GM12878 (cell line): ENCODE results near the gene IRF8. TPM values are rescaled to one million over a fixed set of nuclear protein-coding genes. Genes with fewer than 3 reads are reported as not detected.

Source experiments
- ATAC-seq: fragments of 200-7000 bp; cut with Tn5 transposase; 3 replicates; pipeline ENCODE4 v1.9.1; 2020; ENCODE audit warnings: mild to moderate bottlenecking, moderate library complexity
- BruUV-seq: library from RNA; stranded (reverse); fragments of 400-500 nt; replicated peaks from 2 replicates; lab custom pipeline; 2021; lab: Mats Ljungman, UMichigan
- CTCF ChIA-PET: fragments of 300-600 bp; sonication (Branson Sonifier 250); formaldehyde crosslinking; extraction: SDS; loops from one replicate; lab custom pipeline; 2021; ENCODE audit warnings: inconsistent platforms; lab: Yijun Ruan, JAX
- POLR2A ChIA-PET: fragments of 350-600 bp; formaldehyde crosslinking; extraction: SDS; loops from one replicate; lab custom pipeline; 2021; ENCODE audit warnings: inconsistent platforms; lab: Charles Lee
- RAD21 ChIA-PET: fragments of 300-600 bp; sonication (Branson Sonifier 250); formaldehyde crosslinking; loops from one replicate; lab custom pipeline; 2023; ENCODE audit warnings: antibody characterized with exemption; ENCODE audit not compliant: unreplicated experiment; lab: Charles Lee
- SMC1A ChIA-PET: fragments of 300-600 bp; sonication (Branson Sonifier 250); formaldehyde crosslinking; loops from one replicate; lab custom pipeline; 2023; ENCODE audit not compliant: unreplicated experiment, uncharacterized antibody; lab: Charles Lee
- DNase-seq: peaks from one replicate; pipeline ENCODE4 v3.0.0-alpha.2; 2011; ENCODE audit warnings: low read depth, low spot score
- FAIRE-seq: peaks from 3 replicates; lab custom pipeline; 2011; peaks lifted over from hg19 to GRCh38; lab: Jason Lieb, UNC
- H2AFZ ChIP-seq: 2 replicates; pipeline ENCODE4 v1.6.0; 2011; ENCODE audit warnings: low read depth, low read length, control low read depth; ENCODE audit not compliant: control insufficient read depth
- H3K27ac ChIP-seq: 2 replicates; pipeline ENCODE4 v1.5.1; 2011; ENCODE audit warnings: control low read depth; ENCODE audit not compliant: control insufficient read depth, insufficient read depth
- H3K27me3 ChIP-seq, 2 experiments: replicated peaks in 1 of 2; 2 replicates each; pipeline versions ENCODE4 v1.6.0 to v1.6.1; 2011; ENCODE audit warnings: low read length in 1 of 2; ENCODE audit not compliant: control insufficient read depth in 2 of 2, insufficient read depth in 2 of 2
- H3K36me3 ChIP-seq, 2 experiments: 2 replicates each; pipeline ENCODE4 v1.5.1; 2011; ENCODE audit warnings: low read length in 1 of 2; ENCODE audit not compliant: control insufficient read depth in 2 of 2, insufficient read depth in 2 of 2
- H3K4me1 ChIP-seq: 2 replicates; pipeline ENCODE4 v1.6.1; 2011; ENCODE audit warnings: mild to moderate bottlenecking, low read length, moderate library complexity, mixed read lengths; ENCODE audit not compliant: control insufficient read depth, insufficient read depth
- H3K4me2 ChIP-seq: 2 replicates; pipeline ENCODE4 v1.6.0; 2011; ENCODE audit warnings: control low read depth; ENCODE audit not compliant: control insufficient read depth, insufficient read depth
- H3K4me3 ChIP-seq: fragments of 200-600 bp; sonication (generic); 2 replicates; pipeline ENCODE4 v1.5.1; 2016
- H3K79me2 ChIP-seq: 2 replicates; pipeline ENCODE4 v1.6.0; 2011; ENCODE audit warnings: low read length; ENCODE audit not compliant: control insufficient read depth, insufficient read depth
- H3K9ac ChIP-seq: 2 replicates; pipeline ENCODE4 v1.8.0; 2011; ENCODE audit warnings: low read length, control low read depth, mixed read lengths; ENCODE audit not compliant: control insufficient read depth, insufficient read depth
- H3K9me3 ChIP-seq: replicated peaks from 3 replicates; pipeline ENCODE4 v1.5.1; 2011; ENCODE audit warnings: mild to moderate bottlenecking, low read length; ENCODE audit not compliant: control insufficient read depth, insufficient read depth
- H4K20me1 ChIP-seq: 2 replicates; pipeline ENCODE4 v1.6.0; 2011; ENCODE audit not compliant: control insufficient read depth, insufficient read depth
- BMI1 ChIP-seq: fragments of 450-650 bp; IDR thresholded peaks from 2 replicates; pipeline ENCODE4 v1.6.1; 2016; ENCODE audit warnings: mild to moderate bottlenecking, moderate library complexity, borderline replicate concordance
- CUX1 ChIP-seq: IDR thresholded peaks from 2 replicates; pipeline ENCODE4 v1.6.1; 2012; ENCODE audit warnings: improper control_type of control experiment, low read depth, low read length; ENCODE audit not compliant: insufficient replicate concordance
- GABPA ChIP-seq: IDR thresholded peaks from 2 replicates; pipeline ENCODE4 v1.6.1; 2014; ENCODE audit warnings: antibody characterized with exemption, low read depth, mild to moderate bottlenecking, inconsistent platforms
- HCFC1 ChIP-seq: fragments of 150-350 bp; IDR thresholded peaks from 2 replicates; pipeline ENCODE4 v1.6.1; 2014; ENCODE audit warnings: low read length
- IKZF1 ChIP-seq: fragments of 450-650 bp; conservative IDR thresholded peaks from 2 replicates; pipeline ENCODE4 v1.6.1; 2017; ENCODE audit warnings: antibody characterized with exemption, mild to moderate bottlenecking
- JUND ChIP-seq: IDR thresholded peaks from 2 replicates; pipeline ENCODE4 v1.6.1; 2012; ENCODE audit warnings: low read depth, mild to moderate bottlenecking, low read length, improper control_type of control experiment, moderate library complexity
- MAX ChIP-seq: IDR thresholded peaks from 2 replicates; pipeline ENCODE4 v1.6.1; 2012; ENCODE audit warnings: low read depth, low read length, improper control_type of control experiment
- NBN ChIP-seq: fragments of 450-650 bp; IDR thresholded peaks from 2 replicates; pipeline ENCODE4 v1.6.1; 2016
- NKRF ChIP-seq: fragments of 450-650 bp; conservative IDR thresholded peaks from 2 replicates; pipeline ENCODE4 v1.6.1; 2017; ENCODE audit warnings: mild to moderate bottlenecking, moderate library complexity
- POLR2AphosphoS2 ChIP-seq: IDR thresholded peaks from 2 replicates; pipeline ENCODE4 v1.6.1; 2011; ENCODE audit warnings: low read depth, mild to moderate bottlenecking, low read length, improper control_type of control experiment, moderate library complexity
- RB1 ChIP-seq: fragments of 450-650 bp; formaldehyde crosslinking; IDR thresholded peaks from 2 replicates; pipeline ENCODE4 v1.6.1; 2017; ENCODE audit warnings: mild to moderate bottlenecking, borderline replicate concordance
- RBBP5 ChIP-seq: fragments of 200-600 bp; sonication (generic); conservative IDR thresholded peaks from 2 replicates; pipeline ENCODE4 v1.6.1; 2016
- SREBF2 ChIP-seq: IDR thresholded peaks from 2 replicates; pipeline ENCODE4 v1.6.1; 2012; ENCODE audit warnings: mild to moderate bottlenecking, low read length
- ZNF24 ChIP-seq: fragments of 450-650 bp; IDR thresholded peaks from 2 replicates; pipeline ENCODE4 v1.6.1; 2017; ENCODE audit warnings: antibody characterized with exemption, mild to moderate bottlenecking
- ZNF622 ChIP-seq: fragments of 450-650 bp; IDR thresholded peaks from 2 replicates; pipeline ENCODE4 v1.6.1; 2017; ENCODE audit warnings: mild to moderate bottlenecking, inconsistent platforms
- ZZZ3 ChIP-seq: IDR thresholded peaks from 2 replicates; pipeline ENCODE4 v1.6.1; 2011; ENCODE audit warnings: low read depth; ENCODE audit not compliant: control insufficient read depth, insufficient read length
- WGBS: methylation state at CpG from one replicate; pipeline ENCODE4 v1.1.6; 2016; ENCODE audit warnings: low lambda C conversion rate; ENCODE audit not compliant: insufficient replicate concordance, insufficient coverage; ENCODE audit errors: missing lambda C conversion rate; 5-methylcytosine and 5-hydroxymethylcytosine counted together
- in situ Hi-C: fragments of 300-500 bp; cut with MboI; formaldehyde crosslinking; loops from 9 replicates; pipeline ENCODE4 v1.14.3; 2018; ENCODE audit warnings: mixed read lengths
- intact Hi-C: fragments of 100-400 bp; cut with micrococcal nuclease; formaldehyde crosslinking; loops from one replicate; pipeline ENCODE4 v1.14.2; 2022; ENCODE audit not compliant: unreplicated experiment
- polyA plus RNA-seq, 11 experiments: library from polyadenylated mRNA; depleted of rRNA in 4 of 11; unstranded in 6 of 11; stranded (reverse) in 5 of 11; fragments of >200 nt; fragmentation: Nextera tagmentation in 4 of 11; fragmentation: Illumina TruSeq in 1 of 11; extraction: Ambion mirVana in 4 of 11; extraction: Trizol in 1 of 11; gene quantifications; 1 replicate in 1 of 11; 2 replicates in 10 of 11; pipeline versions ENCODE4 v1.2.1 to v1.2.3, GENCODE V29; 2011 to 2016; ENCODE audit warnings: inconsistent platforms in 2 of 11, missing spikeins in 2 of 11, low read depth in 1 of 11
- total RNA-seq, 4 experiments: library from RNA; depleted of rRNA in 3 of 4; stranded (reverse); fragments of >200 nt in 3 of 4; fragmentation: Illumina TruSeq in 1 of 4; extraction: Trizol in 1 of 4; gene quantifications; 2 replicates each; pipeline versions ENCODE4 v1.2.1 to v1.2.3, GENCODE V29; 2013 to 2021

IRF8 gene
- total and polyA plus RNA-seq, 10 of the 15 experiments (the other 5 are each of a cell fraction or from before 2014, with no cell fraction given), result 17.1 to 237 (median 172) TPM

- peaks cover 15% of the 10 kb centered on the region for H3K4me1 ChIP-seq
- H3K27me3 ChIP-seq, result no peaks in the 10 kb centered on the region
- no peak overlapping the region for H3K4me2 ChIP-seq
- no peaks in the 10 kb centered on the region for H3K36me3 ChIP-seq
- no peaks in the 10 kb centered on the region for H4K20me1 ChIP-seq
- no peak for FAIRE-seq
- no peak overlapping the region for H2AFZ ChIP-seq
- no peak overlapping the region for H3K9ac ChIP-seq
- intact Hi-C loops, result no loop called here
- CTCF ChIA-PET, result no interaction called here
- BruUV-seq, result no TSS peak
- 92% methylated on average over 16 of the region's 16 CpGs for WGBS
- POLR2A ChIA-PET, result interaction anchor here (1.1 kb wide), 1 partner anchor 20 kb away, joined by 3 read pairs; no protein-coding TSS in a partner anchor
- H3K27ac ChIP-seq, result no peak overlapping the region
- H3K4me3 ChIP-seq, result no peak overlapping the region
- no peak for DNase-seq
- RAD21 ChIA-PET, result interaction anchor here (0.8 kb wide), 1 partner anchor 13 kb away, joined by 3 read pairs; no protein-coding TSS in a partner anchor
- no peaks in the 10 kb centered on the region for H3K9me3 ChIP-seq
- H3K79me2 ChIP-seq, result no peaks in the 10 kb centered on the region
- SMC1A ChIA-PET, result interaction anchor here (1.2 kb wide), 1 partner anchor 21 kb away, joined by 3 read pairs; no protein-coding TSS in a partner anchor
- no peak for ATAC-seq
- in situ Hi-C loops, result no loop called here
- TF ChIP-seq RBBP5 (no peak), NBN (no peak), MAX (no peak), POLR2AphosphoS2 (no peak), GABPA (no peak), JUND (no peak), IKZF1 (no peak), CUX1 (no peak), ZZZ3 (no peak), NKRF (no peak), ZNF24 (no peak), RB1 (no peak), ZNF622 (no peak), HCFC1 (no peak), BMI1 (no peak), SREBF2 (no peak)
Observed at GRCh38 chr16:85929259-85929721, 30.3 kb downstream of the IRF8 start.
